HL-60/S4 treated with phorbol 12-myristate 13-acetate at 8.2 ng/mL for 4 days and 3 days (cell line): ENCODE data around the gene AEN.

ENCODE experiments used
- in situ Hi-C: fragments of 300-500 bp; cut with MboI; formaldehyde crosslinking; loops from 2 replicates; pipeline ENCODE4 v1.15.0; 2022; ENCODE audit warnings: low sequenced_read_pairs

AEN gene

DNA sequence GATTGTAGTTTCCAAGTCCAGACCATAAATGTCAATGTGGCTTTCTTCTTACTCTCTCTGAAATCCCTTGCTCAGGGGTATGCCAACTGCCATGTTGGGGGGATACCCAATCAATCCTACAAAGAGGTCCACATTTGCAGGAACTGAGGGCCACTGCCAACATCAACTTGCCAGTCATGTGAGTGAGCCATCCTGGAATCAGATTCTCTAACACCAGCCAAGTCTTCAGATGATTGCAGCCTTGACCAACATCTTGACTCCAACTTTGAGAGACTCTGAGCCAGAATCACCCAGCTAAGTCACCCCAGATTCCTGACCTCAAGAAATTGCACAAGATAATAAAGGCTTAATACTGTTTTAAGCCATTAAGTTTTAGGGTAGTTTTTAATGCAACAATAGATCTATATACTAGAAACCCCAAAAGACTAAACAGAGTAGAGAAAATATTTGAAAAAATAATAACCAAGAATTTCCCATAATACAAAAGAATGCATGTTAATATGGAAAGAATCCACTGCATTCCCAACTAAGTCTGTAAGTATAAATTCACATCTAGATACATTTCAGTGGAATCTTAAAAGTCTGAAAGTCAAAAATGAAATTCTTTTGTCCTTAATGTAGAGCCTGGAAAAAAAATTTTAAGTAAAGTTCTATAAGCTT, 40.0 kb downstream of the AEN start:
- in situ Hi-C loops, result no loop called here

DNA sequence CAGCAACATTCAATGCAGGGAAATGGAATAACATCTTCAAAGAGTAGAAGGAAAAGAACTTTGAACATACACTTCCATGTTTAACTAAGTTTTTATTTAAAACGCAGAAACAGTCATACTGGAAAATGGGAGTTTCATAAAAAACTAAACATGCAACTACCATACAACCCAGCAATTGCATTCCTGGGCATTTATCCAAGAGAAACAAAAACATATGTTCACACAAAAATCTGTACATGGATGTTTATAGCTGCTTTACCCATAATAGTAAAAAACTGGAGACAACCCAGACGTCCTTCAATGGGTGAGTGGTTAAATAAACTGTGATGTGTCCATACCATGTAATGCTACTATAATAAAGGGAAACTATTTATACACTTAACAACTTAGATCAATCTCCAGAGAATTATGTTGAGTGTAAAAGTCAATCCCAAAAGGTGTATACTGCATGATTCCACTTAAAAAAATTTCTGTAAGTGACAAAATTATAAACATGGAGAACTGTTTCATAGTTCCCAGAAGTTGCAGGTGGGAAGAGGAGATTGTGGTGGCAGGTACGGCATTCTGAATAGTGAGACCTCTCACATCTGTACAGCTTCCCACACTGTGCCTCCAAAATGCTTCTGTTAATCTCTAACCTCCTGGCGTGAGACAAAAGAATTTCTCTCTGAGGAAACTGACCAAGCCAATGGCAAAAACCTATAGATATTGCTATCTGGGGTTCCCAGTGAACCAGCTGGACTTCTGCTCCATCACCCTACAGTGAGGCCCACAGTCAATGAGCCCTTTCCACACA, 40.8 kb downstream of the AEN start:
- in situ Hi-C loops, result no loop called here

DNA sequence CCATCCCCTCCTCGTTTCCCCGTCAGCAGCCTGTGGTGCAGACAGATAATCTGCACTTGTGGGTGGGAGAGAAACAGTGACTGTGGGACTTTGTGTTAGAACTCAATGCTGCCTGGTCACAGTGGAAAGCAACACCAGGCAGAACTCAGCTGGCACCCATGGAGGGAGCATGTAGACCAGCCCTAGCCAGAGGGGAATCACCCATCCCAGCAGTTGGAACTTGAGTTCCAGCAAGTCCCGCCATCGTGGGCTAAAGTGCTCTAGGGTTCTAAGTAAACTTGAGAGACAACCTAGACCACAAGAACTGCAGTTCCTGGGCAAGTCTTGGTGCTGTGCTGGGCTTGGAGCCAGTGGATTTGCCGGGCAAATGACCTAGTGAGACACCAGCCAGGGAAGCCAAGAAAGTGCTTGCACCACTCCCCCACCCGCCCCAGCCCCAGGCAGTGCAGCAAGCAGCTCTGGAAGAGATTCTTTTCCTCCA, 42.0 kb downstream of the AEN start:
- in situ Hi-C loops, result no loop called here

DNA sequence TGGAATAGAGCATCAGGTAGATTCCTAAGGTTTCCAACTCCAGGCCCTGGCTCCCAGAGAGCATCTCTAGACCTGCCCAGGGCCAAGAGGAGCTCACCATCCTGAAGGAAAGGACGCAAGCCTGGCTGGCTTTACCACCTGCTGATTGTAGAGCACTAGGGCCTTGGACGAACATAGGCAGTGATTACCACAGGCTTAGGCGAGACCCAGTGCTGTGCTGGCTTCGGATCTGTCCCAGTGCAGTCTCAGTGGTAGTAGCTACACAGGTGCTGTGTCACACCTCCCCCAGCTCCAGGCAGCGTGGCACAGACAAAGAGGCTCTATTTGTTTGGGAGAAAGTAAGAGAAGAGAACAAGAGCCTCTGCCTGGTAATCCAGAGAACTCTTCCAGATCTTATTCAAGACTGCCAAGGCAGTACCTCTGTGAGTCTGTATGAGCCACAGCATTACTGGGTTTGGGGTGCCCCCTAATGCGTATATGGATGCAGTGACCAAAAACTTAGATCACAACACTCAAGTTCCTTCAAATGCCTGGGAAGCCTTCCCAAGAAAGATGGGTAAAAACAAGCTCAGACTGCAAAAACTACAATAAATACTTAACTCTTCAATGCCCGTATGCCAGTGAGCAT, 43.1 kb downstream of the AEN start:
- in situ Hi-C loops, result no loop called here

DNA sequence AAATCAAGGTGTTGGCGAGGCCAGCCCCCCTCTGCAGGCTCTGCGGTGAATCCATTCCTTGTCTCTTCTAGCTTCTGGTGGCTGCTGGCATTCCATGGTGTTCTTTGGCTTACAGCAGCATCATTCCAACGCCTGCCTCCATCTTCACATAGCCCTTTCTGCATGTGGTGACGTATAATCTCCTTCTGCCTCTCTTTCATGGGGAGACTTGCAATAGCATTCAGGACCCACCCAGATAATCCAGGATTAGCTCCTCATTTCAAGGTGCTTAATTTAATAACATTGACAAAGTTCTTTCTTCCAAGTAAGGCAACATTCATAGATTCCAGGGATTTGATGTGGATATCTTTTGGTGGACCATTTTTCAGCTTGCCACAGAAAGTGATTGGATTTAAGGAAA, 53.5 kb downstream of the AEN start:
- in situ Hi-C loops, result no loop called here

DNA sequence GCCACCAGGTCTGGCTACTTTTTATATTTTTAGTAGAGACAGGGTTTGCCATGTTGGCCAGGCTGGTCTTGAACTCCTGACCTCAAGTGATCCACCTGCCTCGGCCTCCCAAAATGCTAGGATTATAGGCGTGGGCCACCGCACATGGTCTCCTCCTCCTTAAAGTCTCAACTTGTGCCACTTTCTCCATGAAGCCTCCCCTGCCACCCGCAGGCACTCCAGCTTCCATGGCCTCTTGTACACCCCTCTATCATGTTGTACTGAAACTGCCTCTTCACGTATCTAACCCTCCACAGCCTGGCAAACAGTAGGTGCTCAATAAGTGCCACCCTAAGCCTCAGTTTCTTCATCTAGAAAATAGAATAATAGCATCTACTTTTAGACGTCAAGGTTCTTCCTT, 57.6 kb downstream of the AEN start:
- in situ Hi-C loops, result no loop called here

DNA sequence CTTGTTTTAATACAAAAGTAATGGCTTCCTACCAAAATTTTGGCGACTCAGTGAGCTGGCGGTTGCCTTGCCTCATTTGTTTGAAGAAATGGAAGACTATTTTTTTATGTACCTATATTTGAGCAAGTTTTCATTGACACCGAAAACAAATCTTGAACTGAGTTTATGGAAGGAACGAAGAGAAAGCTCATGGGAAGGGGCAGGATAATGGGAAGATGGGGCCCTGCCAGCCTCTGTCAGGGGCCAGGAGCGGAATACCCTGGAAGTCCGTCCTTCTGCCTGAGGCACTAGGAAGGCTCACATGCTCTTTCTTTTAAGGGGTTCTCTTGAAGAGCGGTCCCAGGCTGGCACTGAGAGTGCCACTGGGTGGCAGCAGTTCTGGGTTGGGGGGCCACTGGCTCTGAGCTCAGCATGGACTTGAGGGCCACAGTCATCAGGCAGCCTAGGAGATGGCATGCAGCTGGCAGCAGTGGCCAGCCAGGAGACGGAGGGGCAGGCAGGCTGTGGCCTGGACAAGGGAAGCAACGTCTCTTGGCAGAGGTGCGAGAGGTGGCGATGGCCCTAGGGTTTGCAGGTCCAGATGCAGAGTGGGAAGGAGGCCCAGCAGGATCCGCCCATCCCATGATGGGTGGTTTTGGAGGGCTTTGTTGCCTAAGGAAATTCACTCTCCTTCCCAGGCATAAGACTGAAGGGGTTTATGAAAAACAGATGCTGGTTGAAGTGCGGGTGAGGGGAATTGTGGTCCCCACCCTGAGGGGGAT, 59.3 kb downstream of the AEN start:
- in situ Hi-C loops, result no loop called here

DNA sequence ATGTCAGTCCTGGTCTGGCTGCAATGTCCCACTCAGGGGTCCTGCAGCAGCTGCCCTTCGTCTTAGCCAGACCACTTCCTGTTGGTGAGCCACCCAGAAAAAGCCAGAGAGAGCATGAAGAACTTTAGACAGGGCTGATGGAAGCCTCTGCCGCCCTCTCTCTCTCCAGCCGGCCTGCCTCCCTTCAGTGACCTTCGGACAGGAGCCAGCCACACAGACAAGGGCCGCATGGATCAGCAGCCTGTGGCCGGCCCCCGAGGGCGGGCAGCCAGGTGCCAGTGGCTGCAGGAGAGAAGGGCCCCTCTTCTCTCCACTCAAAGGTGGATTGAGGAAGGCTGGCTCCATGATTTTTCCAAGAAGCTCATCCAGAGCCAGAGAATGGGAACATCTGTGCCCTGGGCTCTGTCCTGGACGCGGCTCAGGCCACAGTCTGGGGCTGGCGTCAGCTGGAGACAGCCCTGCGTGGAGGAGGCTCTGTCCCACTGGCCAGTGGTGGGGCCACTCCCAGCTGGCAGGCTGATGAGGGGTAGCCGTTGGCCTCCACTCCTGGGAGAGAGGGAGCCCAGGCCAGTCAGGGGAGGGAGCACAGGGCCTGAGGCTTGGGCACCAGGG, 60.6 kb downstream of the AEN start:
- in situ Hi-C loops, result no loop called here
